DND-41 (cell line): ENCODE data around the gene CCDC73.

Source experiments
- EZH2 ChIP-seq: IDR thresholded peaks from 3 replicates; pipeline ENCODE4 v1.6.1; 2012; ENCODE audit warnings: borderline replicate concordance, low read depth, mild to moderate bottlenecking, moderate library complexity, low read length, inconsistent platforms; ENCODE audit not compliant: severe bottlenecking
- TF ChIP-seq, protein P1 (sequence below): IDR thresholded peaks from 2 replicates; pipeline ENCODE4 v1.5.1; 2012; ENCODE audit warnings: borderline replicate concordance, low read length, moderate library complexity, mild to moderate bottlenecking; ENCODE audit not compliant: poor library complexity, severe bottlenecking; ENCODE audit errors: extremely low read depth

DNA sequence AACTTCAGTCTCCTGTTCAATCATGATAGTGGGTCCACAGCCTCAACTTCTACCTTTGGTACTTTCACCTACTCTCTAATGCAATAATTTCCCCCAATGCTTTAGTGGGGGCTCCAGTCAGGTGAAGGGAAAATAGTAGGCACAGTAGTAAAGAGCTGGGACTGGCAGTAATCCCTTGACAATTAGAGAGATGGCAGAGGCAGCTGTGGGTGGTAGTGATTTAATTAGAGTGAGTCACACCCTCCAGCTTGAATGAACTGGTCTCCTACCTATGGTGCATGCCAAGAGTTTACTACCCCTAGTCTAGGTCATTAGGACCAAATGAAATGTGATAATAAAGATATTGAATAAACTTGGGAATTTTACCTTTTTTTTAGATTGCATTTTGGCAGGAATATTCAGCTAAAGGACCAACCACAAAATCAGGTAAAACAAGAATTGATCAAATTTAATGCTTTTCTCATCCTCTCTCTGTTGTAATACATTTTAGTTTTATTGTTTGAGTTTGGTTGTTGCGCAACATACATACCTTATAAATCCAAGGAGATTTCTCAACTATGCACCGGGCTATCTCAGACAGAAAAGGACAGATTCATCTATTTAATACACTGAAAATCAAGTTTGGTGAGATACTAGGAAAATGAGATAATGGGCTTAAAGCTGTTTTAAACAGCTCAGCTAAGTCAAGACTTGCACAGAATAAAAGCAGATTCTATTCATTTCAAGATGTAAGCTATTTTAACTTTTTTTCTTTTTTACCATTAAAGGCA is 44.2 kb upstream of the CCDC73 start:
- TF ChIP-seq, protein P1, sequence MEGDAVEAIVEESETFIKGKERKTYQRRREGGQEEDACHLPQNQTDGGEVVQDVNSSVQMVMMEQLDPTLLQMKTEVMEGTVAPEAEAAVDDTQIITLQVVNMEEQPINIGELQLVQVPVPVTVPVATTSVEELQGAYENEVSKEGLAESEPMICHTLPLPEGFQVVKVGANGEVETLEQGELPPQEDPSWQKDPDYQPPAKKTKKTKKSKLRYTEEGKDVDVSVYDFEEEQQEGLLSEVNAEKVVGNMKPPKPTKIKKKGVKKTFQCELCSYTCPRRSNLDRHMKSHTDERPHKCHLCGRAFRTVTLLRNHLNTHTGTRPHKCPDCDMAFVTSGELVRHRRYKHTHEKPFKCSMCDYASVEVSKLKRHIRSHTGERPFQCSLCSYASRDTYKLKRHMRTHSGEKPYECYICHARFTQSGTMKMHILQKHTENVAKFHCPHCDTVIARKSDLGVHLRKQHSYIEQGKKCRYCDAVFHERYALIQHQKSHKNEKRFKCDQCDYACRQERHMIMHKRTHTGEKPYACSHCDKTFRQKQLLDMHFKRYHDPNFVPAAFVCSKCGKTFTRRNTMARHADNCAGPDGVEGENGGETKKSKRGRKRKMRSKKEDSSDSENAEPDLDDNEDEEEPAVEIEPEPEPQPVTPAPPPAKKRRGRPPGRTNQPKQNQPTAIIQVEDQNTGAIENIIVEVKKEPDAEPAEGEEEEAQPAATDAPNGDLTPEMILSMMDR: no peak
- no peak for TF ChIP-seq EZH2
